Fibroblast of villous mesenchyme (primary cell): ENCODE results near the gene ALK. TPM values are rescaled to one million over a fixed set of nuclear protein-coding genes. Genes with fewer than 3 reads are reported as not detected.

Source experiments
- DNase-seq: peaks from one replicate; pipeline ENCODE4 v3.0.0-alpha.2; 2010; ENCODE audit warnings: low read depth
- H3K4me3 ChIP-seq: 2 replicates; pipeline ENCODE4 v1.5.1; 2011; ENCODE audit warnings: low read depth, mild to moderate bottlenecking, low read length
- CTCF ChIP-seq: IDR thresholded peaks from 2 replicates; pipeline ENCODE4 v1.5.1; 2012; ENCODE audit warnings: low read depth, mild to moderate bottlenecking, low read length; ENCODE audit not compliant: insufficient read depth
- total RNA-seq: library from RNA; depleted of rRNA; stranded (reverse); fragments of >200 nt; gene quantifications from 2 replicates; pipeline ENCODE4 v1.2.3, GENCODE V29; 2012

The ALK gene
- total RNA-seq, 1 donor = not detected

- no peak for TF ChIP-seq CTCF
- DNase-seq = no peak
- no peak overlapping the region for H3K4me3 ChIP-seq
These were observed 404.0 kb downstream of the ALK start for GRCh38 chr2:29517413-29517812.

- DNase-seq = no peak
- TF ChIP-seq CTCF = no peak
- no peak overlapping the region for H3K4me3 ChIP-seq
These were observed 404.6 kb downstream of the ALK start for GRCh38 chr2:29516767-29517166.

GRCh38 chr2:29509878-29510277, 411.5 kb downstream of the ALK start:
- no peak for TF ChIP-seq CTCF
- no peak for DNase-seq
- H3K4me3 ChIP-seq = no peak overlapping the region

- H3K4me3 ChIP-seq = no peak overlapping the region
- TF ChIP-seq CTCF = no peak
- no peak for DNase-seq
These were observed 412.0 kb downstream of the ALK start for GRCh38 chr2:29509397-29509796.

- TF ChIP-seq CTCF = no peak
- H3K4me3 ChIP-seq = no peak overlapping the region
- DNase-seq = no peak
These were observed 416.6 kb downstream of the ALK start for GRCh38 chr2:29504746-29505145.

- no peak for DNase-seq
- TF ChIP-seq CTCF = no peak
These were observed 418.9 kb downstream of the ALK start for GRCh38 chr2:29502460-29502911.

GRCh38 chr2:29497375-29497774, 424.0 kb downstream of the ALK start:
- no peak for DNase-seq
- no peak for TF ChIP-seq CTCF
- no peak overlapping the region for H3K4me3 ChIP-seq

More at GRCh38 chr2:29502460-29502911, 418.9 kb downstream of the ALK start:
- H3K4me3 ChIP-seq = no peak overlapping the region
